GM21515 (cell line): ENCODE results near the gene ROR2.
"Not testable (repeated sequence)": the region's sequence is repeated elsewhere in the genome, so short reads cannot be mapped to it uniquely, and the experiment has no call there.

Experiments used
- ATAC-seq: cut with Tn5 transposase; IDR thresholded peaks from one replicate; pipeline ENCODE4 v1.9.1; 2021; ENCODE audit not compliant: unreplicated experiment

Gene ROR2

GRCh38 chr9:91541734-91542133, 408.3 kb downstream of the ROR2 start:
- ATAC-seq = no peak

GRCh38 chr9:91540506-91540905, 409.5 kb downstream of the ROR2 start:
- ATAC-seq = not testable (repeated sequence)

GRCh38 chr9:91536211-91536691, 413.8 kb downstream of the ROR2 start:
- ATAC-seq = no peak

GRCh38 chr9:91534374-91534773, 415.7 kb downstream of the ROR2 start:
- ATAC-seq = no peak

GRCh38 chr9:91533382-91533781, 416.6 kb downstream of the ROR2 start:
- ATAC-seq = no peak

GRCh38 chr9:91532325-91532724, 417.7 kb downstream of the ROR2 start:
- ATAC-seq = no peak

GRCh38 chr9:91530829-91531228, 419.2 kb downstream of the ROR2 start:
- ATAC-seq = no peak

- no peak for ATAC-seq
Observed at GRCh38 chr9:91522481-91522880, 427.5 kb downstream of the ROR2 start.

GRCh38 chr9:91519520-91520277, 430.3 kb downstream of the ROR2 start:
- no peak for ATAC-seq

- no peak for ATAC-seq
Observed at GRCh38 chr9:91518462-91518861, 431.6 kb downstream of the ROR2 start.

- no peak for ATAC-seq
Observed at GRCh38 chr9:91517801-91518200, 432.2 kb downstream of the ROR2 start.

- not testable (repeated sequence) for ATAC-seq
Observed at GRCh38 chr9:91517332-91517731, 432.7 kb downstream of the ROR2 start.

GRCh38 chr9:91516777-91517176, 433.3 kb downstream of the ROR2 start:
- no peak for ATAC-seq

- ATAC-seq = no peak
Observed at GRCh38 chr9:91516081-91516480, 433.9 kb downstream of the ROR2 start.

- no peak for ATAC-seq
Observed at GRCh38 chr9:91515074-91515687, 434.8 kb downstream of the ROR2 start.
